Effector memory CD4-positive, alpha-beta T cell (primary cell): ENCODE measurements around the gene TRERF1.

Experiments
- DNase-seq, 3 donors: peaks; one replicate each; pipeline ENCODE4 v3.0.0-alpha.2; 2020
- H3K27ac ChIP-seq: 2 replicates; pipeline ENCODE4 v1.7.0; 2013; ENCODE audit warnings: mild to moderate bottlenecking, low read length, moderate library complexity; ENCODE audit not compliant: insufficient read depth, poor library complexity, severe bottlenecking
- H3K27me3 ChIP-seq: replicated peaks from 2 replicates; pipeline ENCODE4 v1.7.0; 2013; ENCODE audit warnings: mild to moderate bottlenecking, low read length; ENCODE audit not compliant: insufficient read depth, control insufficient read depth, poor library complexity, severe bottlenecking
- H3K36me3 ChIP-seq: 2 replicates; pipeline ENCODE4 v1.7.0; 2013; ENCODE audit warnings: mild to moderate bottlenecking, low read length, moderate library complexity; ENCODE audit not compliant: control insufficient read depth, insufficient read depth
- H3K4me1 ChIP-seq: 2 replicates; pipeline ENCODE4 v1.7.0; 2013; ENCODE audit warnings: low read length, mild to moderate bottlenecking; ENCODE audit not compliant: control insufficient read depth, insufficient read depth, poor library complexity, severe bottlenecking
- H3K4me3 ChIP-seq: 2 replicates; pipeline ENCODE4 v1.7.0; 2013; ENCODE audit warnings: low read length, low read depth, mild to moderate bottlenecking; ENCODE audit not compliant: insufficient read depth, poor library complexity, severe bottlenecking
- H3K9me3 ChIP-seq: 2 replicates; pipeline ENCODE4 v1.7.0; 2013; ENCODE audit warnings: mild to moderate bottlenecking, low read length, moderate library complexity; ENCODE audit not compliant: control insufficient read depth

The TRERF1 gene

GRCh38 chr6:42271834-42272805 lies 179.6 kb downstream of the TRERF1 start:
- H3K27ac ChIP-seq, result no peak overlapping the region
- peaks cover 20% of the 10 kb centered on the region for H3K36me3 ChIP-seq
- H3K4me3 ChIP-seq, result no peak overlapping the region
- H3K4me1 ChIP-seq, result no peaks in the 10 kb centered on the region
- no peaks in the 10 kb centered on the region for H3K9me3 ChIP-seq
- DNase-seq, result no peak
- no peaks in the 10 kb centered on the region for H3K27me3 ChIP-seq

GRCh38 chr6:42269974-42270510 lies 181.7 kb downstream of the TRERF1 start:
- H3K4me1 ChIP-seq, result no peaks in the 10 kb centered on the region
- H3K27ac ChIP-seq, result no peak overlapping the region
- no peak overlapping the region for H3K4me3 ChIP-seq
- no peaks in the 10 kb centered on the region for H3K27me3 ChIP-seq
- no peaks in the 10 kb centered on the region for H3K9me3 ChIP-seq
- no peak for DNase-seq
- H3K36me3 ChIP-seq, result peaks cover 20% of the 10 kb centered on the region

GRCh38 chr6:42269553-42269952 lies 182.2 kb downstream of the TRERF1 start:
- Histone ChIP-seq H3K27me3 (no peaks in the 10 kb centered on the region), H3K36me3 (peaks cover 21% of the 10 kb centered on the region), H3K4me3 (no peak overlapping the region), H3K27ac (no peak overlapping the region), H3K4me1 (no peaks in the 10 kb centered on the region), H3K9me3 (no peaks in the 10 kb centered on the region)
- no peak for DNase-seq

GRCh38 chr6:42268835-42269204 lies 182.9 kb downstream of the TRERF1 start:
- Histone ChIP-seq H3K27ac (no peak overlapping the region), H3K36me3 (peaks cover 24% of the 10 kb centered on the region), H3K27me3 (no peaks in the 10 kb centered on the region), H3K4me1 (no peaks in the 10 kb centered on the region), H3K4me3 (no peak overlapping the region), H3K9me3 (no peaks in the 10 kb centered on the region)
- DNase-seq, result no peak

- DNase-seq, result no peak
- Histone ChIP-seq H3K27me3 (no peaks in the 10 kb centered on the region), H3K4me3 (no peak overlapping the region), H3K27ac (no peak overlapping the region), H3K9me3 (no peaks in the 10 kb centered on the region), H3K36me3 (peaks cover 27% of the 10 kb centered on the region), H3K4me1 (no peaks in the 10 kb centered on the region)
These were observed 183.5 kb downstream of the TRERF1 start for GRCh38 chr6:42268016-42268834.

GRCh38 chr6:42266538-42266937 lies 185.2 kb downstream of the TRERF1 start:
- H3K9me3 ChIP-seq, result no peaks in the 10 kb centered on the region
- H3K4me3 ChIP-seq, result no peak overlapping the region
- H3K4me1 ChIP-seq, result no peaks in the 10 kb centered on the region
- no peak overlapping the region for H3K27ac ChIP-seq
- H3K27me3 ChIP-seq, result no peaks in the 10 kb centered on the region
- peaks cover 32% of the 10 kb centered on the region for H3K36me3 ChIP-seq
- DNase-seq, result no peak

- H3K27ac ChIP-seq, result no peak overlapping the region
These were observed 186.8 kb downstream of the TRERF1 start for GRCh38 chr6:42264852-42265390.

GRCh38 chr6:42264162-42264851 lies 187.4 kb downstream of the TRERF1 start:
- no peaks in the 10 kb centered on the region for H3K4me1 ChIP-seq
- no peaks in the 10 kb centered on the region for H3K27me3 ChIP-seq
- no peak for DNase-seq
- H3K36me3 ChIP-seq, result peaks cover 31% of the 10 kb centered on the region
- H3K4me3 ChIP-seq, result no peak overlapping the region
- no peaks in the 10 kb centered on the region for H3K9me3 ChIP-seq
- no peak overlapping the region for H3K27ac ChIP-seq

More at GRCh38 chr6:42264852-42265390, 186.8 kb downstream of the TRERF1 start:
- no peaks in the 10 kb centered on the region for H3K9me3 ChIP-seq
- no peaks in the 10 kb centered on the region for H3K27me3 ChIP-seq
- no peak overlapping the region for H3K4me3 ChIP-seq
- H3K4me1 ChIP-seq, result no peaks in the 10 kb centered on the region
- DNase-seq, result no peak
- H3K36me3 ChIP-seq, result peaks cover 32% of the 10 kb centered on the region

- Histone ChIP-seq H3K27me3 (no peaks in the 10 kb centered on the region), H3K4me3 (no peak overlapping the region), H3K4me1 (no peaks in the 10 kb centered on the region), H3K9me3 (no peaks in the 10 kb centered on the region), H3K27ac (no peak overlapping the region), H3K36me3 (peaks cover 27% of the 10 kb centered on the region)
- no peak for DNase-seq
These were observed 188.5 kb downstream of the TRERF1 start for GRCh38 chr6:42263165-42263728.
